Transverse colon (tissue), 4 donors: Measurements from ENCODE around the gene IRGQ.

Experiments
- CTCF ChIP-seq, 5 experiments: fragments of 200-600 bp in 3 of 5; fragments of 450-650 bp in 2 of 5; sonication (generic) in 3 of 5; IDR thresholded peaks; 1 replicate in 2 of 5; 2 replicates in 3 of 5; pipeline ENCODE4 v1.5.1; 2016 to 2017; ENCODE audit warnings: antibody characterized with exemption in 5 of 5, inconsistent platforms in 3 of 5, mild to moderate bottlenecking in 2 of 5, moderate library complexity in 1 of 5
- EP300 ChIP-seq: sonication (generic); formaldehyde crosslinking; IDR thresholded peaks from one replicate; pipeline ENCODE4 v1.6.1; 2017; ENCODE audit warnings: antibody characterized with exemption, low read depth
- POLR2A ChIP-seq: fragments of 450-650 bp; IDR thresholded peaks from one replicate; pipeline ENCODE4 v1.6.1; 2016; ENCODE audit warnings: antibody characterized with exemption, mild to moderate bottlenecking, moderate library complexity
- POLR2AphosphoS5 ChIP-seq, 3 donors: sonication (generic); formaldehyde crosslinking; IDR thresholded peaks; one replicate each; pipeline ENCODE4 v1.6.1; 2016; ENCODE audit warnings: antibody characterized with exemption in 3 of 3

- no peak for TF ChIP-seq CTCF (IDR thresholded peaks at IDR 0.05)
- no peak for TF ChIP-seq POLR2AphosphoS5 (IDR thresholded peaks at IDR 0.05)
- TF ChIP-seq POLR2A, result no peak
- TF ChIP-seq EP300, result no peak
Measured at GRCh38 chr19:43582495-43582894, 13.4 kb downstream of the IRGQ start.
